Stimulated activated CD4-positive, alpha-beta T cell treated with anti-CD3 and anti-CD28 coated beads, Interleukin-4, amount 100 ng/mL, for 1 hour (primary cell): ENCODE measurements around the gene RPP25.
"Not testable (repeated sequence)": the region's sequence is repeated elsewhere in the genome, so short reads cannot be mapped to it uniquely, and the experiment has no call there.

ENCODE experiments used
- DNase-seq: peaks from one replicate; pipeline ENCODE4 v3.0.0-alpha.2; 2020

Gene RPP25

DNA sequence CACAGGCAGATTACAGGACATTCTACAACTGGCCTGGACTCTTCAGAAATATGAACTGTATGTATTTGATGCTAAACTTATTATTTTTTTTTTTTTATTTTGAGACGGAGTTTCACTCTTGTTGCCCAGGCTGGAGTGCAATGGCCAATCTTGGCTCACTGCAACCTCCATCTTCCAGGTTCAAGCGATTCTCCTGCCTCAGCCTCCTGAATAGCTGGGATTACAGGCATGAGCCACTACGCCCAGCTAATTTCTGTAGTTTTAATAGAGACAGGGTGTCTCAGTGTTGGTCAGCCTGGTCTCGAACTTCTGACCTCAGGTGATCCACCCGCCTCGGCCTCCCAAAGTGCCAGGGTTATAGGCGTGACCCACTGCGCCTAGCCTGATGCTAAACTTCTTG is 42.8 kb downstream of the RPP25 start:
- not testable (repeated sequence) for DNase-seq

DNA sequence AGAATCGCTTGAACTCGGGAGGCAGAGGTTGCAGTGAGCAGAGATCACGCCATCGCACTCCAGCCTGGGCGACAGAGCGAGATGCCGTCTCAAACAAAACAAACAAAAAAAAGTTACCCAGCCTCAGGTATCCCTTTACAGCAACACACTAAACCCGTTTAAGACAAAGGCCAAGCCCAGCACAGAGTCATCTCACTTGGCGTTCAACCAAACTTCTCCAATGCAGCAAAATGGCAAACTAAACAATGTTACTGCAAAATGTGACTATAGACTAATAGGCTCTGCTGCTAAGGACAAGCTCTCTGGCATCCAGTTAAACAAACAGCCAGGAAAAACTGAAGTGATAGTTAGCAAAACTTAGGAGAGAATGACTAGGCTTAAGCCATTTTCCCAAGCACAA is 43.5 kb downstream of the RPP25 start:
- no peak for DNase-seq

DNA sequence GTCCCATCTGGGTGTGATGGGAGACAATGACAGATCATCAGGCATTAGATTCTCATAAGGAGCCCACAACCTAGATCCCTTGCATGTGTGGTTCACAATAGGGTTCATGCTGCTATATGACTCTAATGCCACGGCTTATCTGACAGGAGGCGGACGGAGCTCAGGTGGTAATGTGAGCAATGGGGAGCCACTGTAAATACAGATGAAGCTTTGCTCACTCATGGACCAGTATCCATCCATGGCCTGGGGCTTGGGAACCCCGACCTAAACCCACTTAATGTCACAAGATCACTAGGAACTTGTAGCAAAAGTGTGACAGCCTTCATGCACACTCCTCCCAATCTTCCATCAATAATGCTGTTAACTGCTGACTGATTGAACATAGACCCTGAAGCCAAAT is 47.9 kb downstream of the RPP25 start:
- no peak for DNase-seq

DNA sequence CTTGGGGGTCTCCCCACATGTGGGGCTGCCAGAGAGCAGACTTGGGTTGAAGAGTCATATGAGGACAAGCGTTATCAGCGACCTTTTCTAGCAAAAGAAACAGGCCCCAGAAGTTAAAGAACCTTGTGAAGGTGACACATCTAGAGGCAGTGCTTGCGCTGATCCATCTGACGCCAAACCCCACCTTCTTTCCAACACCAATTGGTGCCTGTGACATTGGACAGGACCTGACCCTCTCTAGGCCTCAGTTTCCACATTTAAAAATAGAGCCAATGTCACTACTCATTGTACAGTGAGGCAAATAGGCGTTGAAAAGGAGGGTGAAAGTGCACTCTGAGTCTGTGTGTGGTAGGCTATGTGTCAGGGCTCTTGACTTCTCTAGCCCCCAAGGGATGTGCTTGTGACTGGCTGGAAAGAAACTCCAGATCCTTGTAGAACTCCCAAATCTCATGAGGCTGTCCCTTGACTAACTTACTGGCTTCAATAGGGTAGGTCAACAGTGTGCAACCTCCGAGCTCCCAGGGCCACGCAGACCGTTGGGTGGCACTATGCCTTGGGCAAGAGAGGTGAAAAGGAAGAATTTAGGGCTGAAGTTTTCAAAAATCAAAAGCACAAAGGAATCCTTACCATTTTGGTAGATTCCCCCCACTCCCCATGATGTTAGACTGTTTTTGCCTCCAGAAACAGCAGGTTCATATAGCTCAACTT is 49.3 kb downstream of the RPP25 start:
- no peak for DNase-seq

DNA sequence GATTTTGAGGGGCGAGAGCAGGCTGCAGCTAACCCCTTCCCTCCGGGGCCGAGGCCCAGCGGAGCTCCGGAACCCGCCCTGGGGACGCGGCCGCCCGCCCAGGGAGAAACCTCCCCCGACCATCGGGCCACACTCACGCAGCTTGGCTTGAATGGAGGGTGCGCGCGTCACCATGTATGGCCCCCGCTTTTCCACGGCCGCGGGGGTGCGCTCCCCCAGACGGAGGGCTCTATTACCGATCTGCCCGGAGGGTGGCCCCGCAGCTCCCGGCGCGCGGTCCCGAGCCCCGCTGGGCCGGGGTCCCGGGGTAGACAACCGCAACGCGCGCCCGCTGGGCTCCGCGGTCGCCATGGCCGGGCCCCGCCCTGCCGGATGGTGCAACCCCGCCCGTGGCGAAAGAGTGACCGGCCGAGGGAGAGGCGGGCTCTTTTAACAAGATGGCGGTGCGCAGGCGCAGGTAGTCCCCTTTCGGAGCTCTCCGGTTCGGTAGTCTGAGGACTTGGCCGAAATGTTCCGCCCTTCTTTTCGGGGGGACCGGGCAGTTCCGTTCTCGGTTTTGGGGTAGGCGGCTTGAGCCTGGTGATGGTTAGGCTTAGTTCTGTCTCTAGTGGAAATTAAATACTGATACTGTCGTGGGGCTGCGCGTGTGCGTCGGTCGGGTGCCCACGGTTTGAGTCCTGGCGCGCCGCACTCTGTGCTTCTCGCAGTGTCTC is 50.0 kb downstream of the RPP25 start, which contains the start of gene FAM219B:
Gene FAM219B, minus strand, starts transcription at position 402 of the 713 bp plus-strand sequence. Its CDS starts 51 bp downstream, at position 351.
- DNase-seq, result peak; percentile 77

DNA sequence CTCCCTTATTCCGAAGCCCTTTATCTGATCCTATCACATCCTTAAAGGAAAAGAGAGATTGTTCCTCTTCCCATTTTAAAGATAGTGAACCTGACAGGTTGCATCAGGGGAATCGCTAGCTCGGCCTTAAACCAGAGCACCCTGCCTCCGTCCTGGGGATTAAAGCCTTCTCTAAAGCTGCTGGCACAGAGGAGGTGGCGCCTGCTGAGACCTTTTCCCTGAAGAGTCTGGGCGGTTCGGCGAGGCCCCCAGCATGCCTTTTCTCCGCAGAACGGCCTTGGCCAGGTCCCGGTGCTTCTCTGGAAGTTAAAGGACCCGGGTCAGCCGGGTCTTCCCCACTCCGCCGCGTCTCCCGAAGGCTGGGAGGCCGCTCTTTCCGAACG is 50.5 kb downstream of the RPP25 start:
- no peak for DNase-seq
